Heart left ventricle (tissue), 16 donors: ENCODE measurements around the gene PPP4R3B. TPM values are rescaled to one million over a fixed set of nuclear protein-coding genes. Genes with fewer than 3 reads are reported as not detected.

Experiments
- ATAC-seq, 4 donors: fragments of 200-7000 bp; cut with Tn5 transposase; one replicate each; pipeline ENCODE4 v1.9.1; 2020 to 2022; ENCODE audit warnings: moderate library complexity in 4 of 4, mild to moderate bottlenecking in 3 of 4, moderate number of reproducible peaks in 1 of 4
- DNase-seq, 5 donors: peaks; one replicate each; pipeline ENCODE4 v3.0.0-alpha.2; 2020
- H3K27ac ChIP-seq, 12 donors: fragments of 200-600 bp; sonication (generic) in 4 of 12; one replicate each; pipeline versions ENCODE4 v1.5.0 to v1.8.0; 2016 to 2022; ENCODE audit warnings: mild to moderate bottlenecking in 2 of 12
- H3K27me3 ChIP-seq, 9 donors: fragments of 200-600 bp; sonication (generic) in 2 of 9; one replicate each; pipeline versions ENCODE4 v1.5.1 to v1.8.0; 2016 to 2022; ENCODE audit warnings: mild to moderate bottlenecking in 3 of 9
- H3K36me3 ChIP-seq, 9 donors: fragments of 200-600 bp; sonication (generic) in 2 of 9; one replicate each; pipeline versions ENCODE4 v1.5.0 to v1.8.0; 2018 to 2022; ENCODE audit warnings: mild to moderate bottlenecking in 2 of 9
- H3K4me1 ChIP-seq, 12 donors: fragments of 200-600 bp; sonication (generic) in 4 of 12; one replicate each; pipeline versions ENCODE4 v1.5.0 to v1.8.0; 2016 to 2022; ENCODE audit warnings: mild to moderate bottlenecking in 3 of 12
- H3K4me3 ChIP-seq, 12 donors: fragments of 200-600 bp; sonication (generic) in 4 of 12; one replicate each; pipeline versions ENCODE4 v1.5.0 to v1.8.0; 2017 to 2022; ENCODE audit warnings: mild to moderate bottlenecking in 9 of 12, moderate library complexity in 4 of 12
- H3K9me3 ChIP-seq, 12 donors: fragments of 200-600 bp; sonication (generic) in 4 of 12; one replicate each; pipeline versions ENCODE4 v1.5.0 to v1.8.0; 2016 to 2022; ENCODE audit warnings: mild to moderate bottlenecking in 1 of 12
- POLR2A ChIP-seq, 2 donors: fragments of 450-650 bp; IDR thresholded peaks; one replicate each; pipeline ENCODE4 v1.6.1; 2017; ENCODE audit warnings: antibody characterized with exemption in 2 of 2, mild to moderate bottlenecking in 2 of 2, moderate library complexity in 2 of 2
- WGBS, 4 donors: extraction: QIAGEN DNeasy Blood & Tissue Kit in 2 of 4; methylation state at CpG; one replicate each; pipeline versions ENCODE4 v1.1.5 to v1.1.7; 2013 to 2018; 5-methylcytosine and 5-hydroxymethylcytosine counted together
- intact Hi-C, 10 donors: fragments of 100-400 bp; cut with DNase I; formaldehyde crosslinking; loops; one replicate each; pipeline versions ENCODE4 v1.11.1 to v1.14.2; 2022
- polyA plus RNA-seq, 2 donors: library from polyadenylated mRNA; stranded (reverse); fragments of 200-250 nt; gene quantifications; one replicate each; pipeline ENCODE4 v1.2.3, GENCODE V29; 2013
- total RNA-seq, 9 donors: library from RNA; depleted of rRNA in 2 of 9; stranded (reverse); fragments of >200 nt in 2 of 9; fragmentation: NEBNext Ultra II Directional in 3 of 9; extraction: Animal tissue kit (Norgen Biotek cat#: 25700) in 3 of 9; gene quantifications; one replicate each; pipeline versions ENCODE4 v1.1.0 to v1.2.4, GENCODE V29; 2016 to 2023
- TF ChIP-seq, protein P1 (sequence below), 12 donors: fragments of 200-600 bp; sonication (generic) in 4 of 12; IDR thresholded peaks; one replicate each; pipeline versions ENCODE4 v1.5.0 to v1.8.0; 2018 to 2022; ENCODE audit warnings: antibody characterized with exemption in 12 of 12, mild to moderate bottlenecking in 5 of 12
- donor health status: ischemic (EF 13 %, LVEDD 7.1; RV severe dilation, severe dysfunction).
- donor health status: healthy with polysubstance abuse.
- donor health status: DM: no; HTN: yes; CAD: no.
- donor health status: DM: no; HTN: no; CAD: no.
- donor health status: ischemic (EF 25% LVEDD 6.9; RV normal size, moderate dysfunction).
- donor health status: ischemic (EF 25% LVEDD 5.7; RV mildly dilated, moderate dysfunction).
- donor health status: healthy.
- donor health status: DM: yes; HTN: yes; CAD: no.
- donor health status: ischemic (EF 35%, LVEDD 5.7; RV mildly dilated, moderate dysfunction).
- donor health status: nonischemic (EF 11% LVEDD 7.7; RV severe dilation, severe dysfunction).
- donor health status: DM: yes; HTN: yes; CAD: no.
- donor health status: PGD.
- donor health status: ischemic (EF 29% LVEDD 5.4; RV normal size, mild dysfunction).
- donor health status: nonischemic (EF 23%, LVEDD 6.1; RV moderate dilation, normal function).

Gene PPP4R3B
- total and polyA plus RNA-seq, 11 donors, result 9.9 to 32.4 (median 21.5) TPM

DNA sequence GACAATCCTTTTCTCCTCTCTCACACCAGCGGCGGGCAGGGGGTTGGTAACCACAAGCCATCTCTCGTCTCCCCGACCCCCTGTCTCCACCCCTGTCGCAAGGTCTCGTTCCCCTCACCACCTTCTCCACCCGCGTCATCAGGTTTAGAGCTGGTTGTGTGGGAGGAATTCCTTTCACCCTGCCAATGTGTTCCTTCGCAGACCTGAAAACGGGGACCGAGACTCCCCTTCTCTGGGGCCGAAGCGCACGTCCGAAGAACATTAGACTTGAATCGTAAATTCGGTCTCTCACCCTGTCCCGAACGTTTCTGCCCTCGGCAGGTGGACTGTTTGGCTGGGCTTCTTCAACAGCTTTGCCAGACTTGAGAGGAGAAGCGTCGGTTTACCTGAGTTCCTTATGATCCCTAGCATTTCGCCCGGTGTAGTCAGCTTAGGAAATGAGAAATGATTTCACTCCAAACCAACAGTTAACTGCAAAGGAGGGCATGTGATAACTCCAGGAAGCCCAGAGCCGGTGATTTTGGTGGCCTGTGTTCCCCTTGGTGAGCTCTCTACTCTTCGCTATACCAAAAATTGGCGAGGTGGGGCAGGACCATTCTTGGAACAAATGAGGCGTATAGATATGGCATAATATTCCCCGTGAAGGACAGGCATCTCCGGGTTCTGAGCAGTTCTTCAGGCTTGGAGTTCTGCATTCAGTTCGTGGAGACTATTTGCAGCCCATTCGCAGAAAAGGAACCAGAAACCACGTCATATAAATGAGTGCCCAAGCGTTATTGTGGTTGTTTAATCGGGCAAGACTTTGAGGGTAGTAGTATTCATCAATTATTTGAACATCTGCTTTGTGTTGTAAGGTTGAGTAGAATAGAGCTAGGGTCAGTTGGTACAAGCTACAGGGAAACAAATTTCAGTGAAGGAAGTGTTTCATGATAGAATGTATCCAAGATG lies 97.2 kb downstream of the PPP4R3B start:
- H3K27me3 ChIP-seq, result no peaks in the 10 kb centered on the region
- WGBS, 4 donors, result 7 to 10% (median 9%) methylated on average over 35 of the region's 35 CpGs
- H3K9me3 ChIP-seq, result no peaks in the 10 kb centered on the region
- ATAC-seq (peak in 3 of 4 donors; percentile 3 to 29 (median 27)), DNase-seq (peak in 1 of 5 donors; percentile 16)
- peaks cover 0 to 18% (median 7%) of the 10 kb centered on the region in 12 donors for H3K4me1 ChIP-seq
- H3K4me3 ChIP-seq, result peak overlapping the region; percentile 66 to 90 (median 80)
- TF ChIP-seq POLR2A (IDR thresholded peaks at IDR 0.05), result no peak
- TF ChIP-seq, protein P1, sequence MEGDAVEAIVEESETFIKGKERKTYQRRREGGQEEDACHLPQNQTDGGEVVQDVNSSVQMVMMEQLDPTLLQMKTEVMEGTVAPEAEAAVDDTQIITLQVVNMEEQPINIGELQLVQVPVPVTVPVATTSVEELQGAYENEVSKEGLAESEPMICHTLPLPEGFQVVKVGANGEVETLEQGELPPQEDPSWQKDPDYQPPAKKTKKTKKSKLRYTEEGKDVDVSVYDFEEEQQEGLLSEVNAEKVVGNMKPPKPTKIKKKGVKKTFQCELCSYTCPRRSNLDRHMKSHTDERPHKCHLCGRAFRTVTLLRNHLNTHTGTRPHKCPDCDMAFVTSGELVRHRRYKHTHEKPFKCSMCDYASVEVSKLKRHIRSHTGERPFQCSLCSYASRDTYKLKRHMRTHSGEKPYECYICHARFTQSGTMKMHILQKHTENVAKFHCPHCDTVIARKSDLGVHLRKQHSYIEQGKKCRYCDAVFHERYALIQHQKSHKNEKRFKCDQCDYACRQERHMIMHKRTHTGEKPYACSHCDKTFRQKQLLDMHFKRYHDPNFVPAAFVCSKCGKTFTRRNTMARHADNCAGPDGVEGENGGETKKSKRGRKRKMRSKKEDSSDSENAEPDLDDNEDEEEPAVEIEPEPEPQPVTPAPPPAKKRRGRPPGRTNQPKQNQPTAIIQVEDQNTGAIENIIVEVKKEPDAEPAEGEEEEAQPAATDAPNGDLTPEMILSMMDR (IDR thresholded peaks at IDR 0.05), result no peak
- peak overlapping the region; percentile 29 to 90 (median 78) for H3K27ac ChIP-seq
- intact Hi-C loops, result loop anchor here in 7 of 10 donors (1.0 to 10.0 kb wide), 7 partner anchors 95 to 245 kb away; partner anchors contain the start of gene PPP4R3B (in 2 of the 7)
- peaks cover 0 to 33% (median 20%) of the 10 kb centered on the region in 9 donors for H3K36me3 ChIP-seq

DNA sequence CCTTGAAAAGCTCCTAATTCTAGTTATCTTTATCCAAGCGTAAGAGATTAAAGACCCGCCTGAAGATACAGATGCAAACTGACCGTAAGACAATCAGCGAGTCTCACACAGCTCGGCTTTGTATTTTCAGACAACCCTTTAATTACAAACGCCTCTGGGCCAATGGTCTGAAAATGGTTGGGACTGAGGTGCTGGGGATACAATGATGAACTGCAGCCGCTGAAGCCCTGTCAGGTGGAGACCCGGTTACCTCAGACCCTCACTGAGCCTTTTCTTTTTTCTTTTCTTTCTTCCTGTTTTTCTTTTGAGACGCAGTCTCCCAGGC lies 98.6 kb downstream of the PPP4R3B start:
- Histone ChIP-seq H3K9me3 (no peaks in the 10 kb centered on the region), H3K36me3 (peaks cover 0 to 19% (median 7%) of the 10 kb centered on the region in 9 donors), H3K27ac (peak overlapping the region; percentile 61 to 90 (median 81)), H3K4me3 (peak overlapping the region; percentile 66 to 90 (median 80)), H3K27me3 (no peaks in the 10 kb centered on the region), H3K4me1 (peaks cover 0 to 18% (median 7%) of the 10 kb centered on the region in 12 donors)
- ATAC-seq (peak in 3 of 4 donors; percentile 3 to 14 (median 10)), DNase-seq (no peak)
- WGBS, 4 donors, result 16 to 30% (median 19%) methylated on average over 9 of the region's 9 CpGs
- no peak for TF ChIP-seq POLR2A (IDR thresholded peaks at IDR 0.05)
- TF ChIP-seq, protein P1 (IDR thresholded peaks at IDR 0.05), result no peak
- intact Hi-C loops, result loop anchor here in 6 of 10 donors (1.0 to 10.0 kb wide), 7 partner anchors 96 to 244 kb away; partner anchors contain the start of gene PPP4R3B (in 2 of the 6)

DNA sequence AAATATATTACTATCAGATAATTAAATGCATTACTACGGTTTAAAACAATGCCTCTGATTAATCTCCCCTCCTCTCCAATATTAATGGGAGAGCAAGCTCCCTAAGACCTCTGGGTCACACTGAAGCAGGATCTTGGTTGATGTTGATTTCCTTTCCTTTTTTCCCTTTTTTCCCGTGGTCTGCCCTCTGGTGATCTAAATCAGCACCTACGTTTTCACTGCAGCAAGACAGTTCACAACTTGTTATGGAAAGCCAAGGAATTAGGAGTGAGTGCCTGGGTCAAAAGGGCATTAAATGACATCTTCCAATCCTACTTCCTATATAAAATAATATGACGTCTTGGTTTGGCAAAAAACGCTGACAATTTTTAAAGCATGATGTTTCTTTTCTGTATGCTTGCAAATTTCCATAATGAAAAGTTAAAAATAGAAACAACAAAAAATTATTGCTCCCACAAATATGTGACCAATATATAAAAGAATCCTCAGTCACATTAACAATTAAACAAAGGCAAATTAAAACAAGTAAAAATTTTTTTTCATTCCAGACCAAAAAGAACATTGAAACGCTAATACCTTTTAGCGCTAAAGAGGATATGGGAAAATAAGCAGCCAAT lies 105.8 kb downstream of the PPP4R3B start:
- TF ChIP-seq, protein P1 (IDR thresholded peaks at IDR 0.05), result peak in 4 of 12 donors; percentile 21 to 36 (median 30)
- TF ChIP-seq POLR2A (IDR thresholded peaks at IDR 0.05), result no peak
- Histone ChIP-seq H3K4me3 (no peak overlapping the region), H3K27me3 (no peaks in the 10 kb centered on the region), H3K27ac (no peak overlapping the region), H3K4me1 (no peaks in the 10 kb centered on the region), H3K36me3 (no peaks in the 10 kb centered on the region), H3K9me3 (no peaks in the 10 kb centered on the region)
- 41 to 43% (median 43%) methylated on average over 7 of the region's 7 CpGs for WGBS, 4 donors
- no peak for ATAC-seq
- intact Hi-C loops, result loop anchor here in 3 of 10 donors (10.0 kb wide), 3 partner anchors 103 to 237 kb away; partner anchors contain the start of gene PPP4R3B (in 1 of the 3)
- DNase-seq, result no peak
